ENCODE measurements around the gene CLEC14A. TPM values are rescaled to one million over a fixed set of nuclear protein-coding genes. Genes with fewer than 3 reads are reported as not detected.
A peak's percentile ranks its signal among the peaks of the same experiment; 100 is the strongest.

CLEC14A gene
- total and polyA plus RNA-seq, 3 experiments from 2014 or later, result not detected

DNA sequence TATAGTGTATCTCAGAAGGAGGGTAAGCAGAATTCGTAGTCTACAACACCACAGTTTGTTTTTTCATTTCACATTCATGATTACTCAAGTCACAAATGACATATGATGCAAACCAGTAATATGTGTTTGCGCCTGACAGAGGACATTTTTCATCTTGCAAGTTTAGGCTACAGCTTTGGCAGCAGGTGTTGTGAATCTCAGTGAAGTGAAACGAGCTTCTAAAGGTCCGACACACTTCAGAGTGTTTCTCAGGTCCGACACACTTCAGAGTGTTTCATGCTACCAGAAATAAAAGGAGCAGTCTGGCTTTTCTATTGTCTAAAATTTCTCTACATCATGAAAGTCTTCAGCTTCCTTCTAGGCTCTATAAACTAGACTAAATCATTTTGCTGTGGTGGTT lies 22.7 kb downstream of the CLEC14A start:
- Histone ChIP-seq H3K27ac (ENCODE audit: low read depth, low read length) (no peak overlapping the region), H3K27me3 (ENCODE audit: insufficient read depth, low read length, poor library complexity, severe bottlenecking) (no peaks in the 10 kb centered on the region), H3K36me3 (ENCODE audit: insufficient read depth, low read length) (no peaks in the 10 kb centered on the region), H3K4me3 (ENCODE audit: low read length) (no peak overlapping the region), H3K9me3 (ENCODE audit: low read length) (no peaks in the 10 kb centered on the region), H3K4me1 (ENCODE audit: insufficient read depth, low read length) (no peaks in the 10 kb centered on the region)
- peaks cover 0 to 6% of the 10 kb centered on the region in 2 donors for H3K27me3 Mint-ChIP-seq
- no peak overlapping the region for H3K4me3 Mint-ChIP-seq
- CTCF ChIA-PET, result no interaction called here
- no peak for DNase-seq
- H3K4me1 Mint-ChIP-seq, result no peaks in the 10 kb centered on the region
- H3K36me3 Mint-ChIP-seq, result peaks cover 0 to 3% (median 0%) of the 10 kb centered on the region in 3 donors
- no peak overlapping the region for H3K27ac Mint-ChIP-seq
- no peaks in the 10 kb centered on the region for H3K9me3 Mint-ChIP-seq
- POLR2A ChIA-PET, result no interaction called here

DNA sequence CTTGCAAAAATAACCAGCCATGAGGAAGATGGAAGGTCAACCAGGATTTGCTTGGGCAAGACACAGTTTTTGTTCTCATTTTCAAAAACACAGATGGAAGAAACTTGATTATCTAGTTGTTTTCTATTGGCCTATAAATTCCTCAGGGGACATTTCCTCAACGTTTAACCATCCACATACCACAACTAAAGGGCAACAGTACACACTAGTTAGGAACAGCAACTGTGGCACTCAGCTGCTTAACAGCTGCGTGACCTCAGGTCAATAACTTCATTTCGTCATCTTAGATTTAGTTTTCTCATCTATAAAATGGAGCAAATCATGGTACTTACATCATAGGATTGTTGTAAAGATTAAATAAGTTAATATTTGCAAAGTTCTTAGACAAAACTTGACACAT lies 29.5 kb downstream of the CLEC14A start:
- H3K27ac Mint-ChIP-seq, result no peak overlapping the region
- POLR2A ChIA-PET, result no interaction called here
- Histone ChIP-seq H3K9me3 (ENCODE audit: low read length) (no peaks in the 10 kb centered on the region), H3K27ac (ENCODE audit: low read depth, low read length) (no peak overlapping the region), H3K36me3 (ENCODE audit: insufficient read depth, low read length) (no peaks in the 10 kb centered on the region), H3K4me1 (ENCODE audit: insufficient read depth, low read length) (no peaks in the 10 kb centered on the region), H3K4me3 (ENCODE audit: low read length) (no peak overlapping the region), H3K27me3 (ENCODE audit: insufficient read depth, low read length, poor library complexity, severe bottlenecking) (no peaks in the 10 kb centered on the region)
- CTCF ChIA-PET, result no interaction called here
- peaks cover 0 to 3% (median 0%) of the 10 kb centered on the region in 5 donors for H3K9me3 Mint-ChIP-seq
- H3K4me3 Mint-ChIP-seq, result no peak overlapping the region
- peaks cover 0 to 6% (median 0%) of the 10 kb centered on the region in 3 donors for H3K36me3 Mint-ChIP-seq
- no peak for DNase-seq
- no peaks in the 10 kb centered on the region for H3K4me1 Mint-ChIP-seq
- H3K27me3 Mint-ChIP-seq, result peaks cover 4% of the 10 kb centered on the region in 2 donors

DNA sequence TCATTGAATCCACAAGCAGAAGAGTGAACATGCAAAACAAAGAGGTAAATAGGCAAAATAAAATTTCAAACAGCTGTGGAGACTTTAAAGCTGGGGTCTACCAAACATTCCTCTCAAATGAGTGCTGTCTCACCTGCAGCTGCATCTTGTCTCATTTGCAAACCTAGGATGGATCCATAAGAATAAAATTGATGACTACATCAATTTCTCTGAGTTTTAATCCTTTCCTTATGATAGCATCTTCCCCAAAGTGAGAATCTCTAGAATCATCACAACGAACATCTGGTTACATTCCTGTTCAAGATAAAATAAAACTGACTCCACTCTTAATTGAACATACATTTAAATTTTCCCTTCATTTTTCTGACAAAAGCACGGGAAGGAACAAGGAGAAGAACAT lies 29.9 kb downstream of the CLEC14A start:
- Mint-ChIP-seq H3K27me3 (peaks cover 4% of the 10 kb centered on the region in 2 donors), H3K9me3 (peaks cover 0 to 3% (median 0%) of the 10 kb centered on the region in 5 donors), H3K4me3 (no peak overlapping the region), H3K36me3 (peaks cover 0 to 4% (median 0%) of the 10 kb centered on the region in 3 donors), H3K27ac (no peak overlapping the region), H3K4me1 (no peaks in the 10 kb centered on the region)
- no peak for DNase-seq
- Histone ChIP-seq H3K4me1 (ENCODE audit: insufficient read depth, low read length) (no peaks in the 10 kb centered on the region), H3K9me3 (ENCODE audit: low read length) (no peaks in the 10 kb centered on the region), H3K4me3 (ENCODE audit: low read length) (no peak overlapping the region), H3K27me3 (ENCODE audit: insufficient read depth, low read length, poor library complexity, severe bottlenecking) (no peaks in the 10 kb centered on the region), H3K27ac (ENCODE audit: low read depth, low read length) (no peak overlapping the region), H3K36me3 (ENCODE audit: insufficient read depth, low read length) (no peaks in the 10 kb centered on the region)
- CTCF ChIA-PET, result no interaction called here
- POLR2A ChIA-PET, result no interaction called here

DNA sequence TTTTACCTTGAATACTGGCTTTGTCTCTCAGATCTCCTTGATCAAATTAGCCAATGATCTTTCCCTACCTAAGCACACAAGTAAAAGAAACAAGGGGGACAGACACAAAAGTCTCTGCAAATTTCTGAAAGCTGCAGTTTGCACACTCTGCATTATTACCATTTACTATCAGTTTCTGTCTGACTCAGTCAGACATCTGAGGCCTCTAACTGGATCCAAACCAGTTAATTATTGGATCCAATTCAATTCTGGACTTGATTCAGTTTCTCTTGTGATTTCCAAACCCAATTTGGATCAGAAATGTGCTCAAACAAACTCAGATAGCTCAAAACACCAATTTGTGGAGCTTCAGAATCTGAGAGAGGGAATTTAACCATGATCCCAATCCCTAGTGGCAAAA lies 31.6 kb downstream of the CLEC14A start:
- H3K27me3 ChIP-seq (ENCODE audit: insufficient read depth, low read length, poor library complexity, severe bottlenecking), result no peaks in the 10 kb centered on the region
- H3K36me3 ChIP-seq (ENCODE audit: insufficient read depth, low read length), result no peaks in the 10 kb centered on the region
- peaks cover 2 to 4% of the 10 kb centered on the region in 2 donors for H3K27me3 Mint-ChIP-seq
- H3K36me3 Mint-ChIP-seq, result peaks cover 0 to 3% (median 0%) of the 10 kb centered on the region in 3 donors
- no peak overlapping the region for H3K27ac ChIP-seq (ENCODE audit: low read depth, low read length)
- ChIA-PET CTCF (interaction anchor here (0.7 kb wide), 1 partner anchor 12 kb away, joined by 3 read pairs; no protein-coding TSS in a partner anchor), POLR2A (no interaction called here)
- no peaks in the 10 kb centered on the region for H3K4me1 Mint-ChIP-seq
- H3K4me3 ChIP-seq (ENCODE audit: low read length), result no peak overlapping the region
- no peak overlapping the region for H3K27ac Mint-ChIP-seq
- H3K4me1 ChIP-seq (ENCODE audit: insufficient read depth, low read length), result no peaks in the 10 kb centered on the region
- DNase-seq, result no peak
- no peaks in the 10 kb centered on the region for H3K9me3 ChIP-seq (ENCODE audit: low read length)
- H3K9me3 Mint-ChIP-seq, result peaks cover 0 to 3% (median 0%) of the 10 kb centered on the region in 5 donors
- no peak overlapping the region for H3K4me3 Mint-ChIP-seq

DNA sequence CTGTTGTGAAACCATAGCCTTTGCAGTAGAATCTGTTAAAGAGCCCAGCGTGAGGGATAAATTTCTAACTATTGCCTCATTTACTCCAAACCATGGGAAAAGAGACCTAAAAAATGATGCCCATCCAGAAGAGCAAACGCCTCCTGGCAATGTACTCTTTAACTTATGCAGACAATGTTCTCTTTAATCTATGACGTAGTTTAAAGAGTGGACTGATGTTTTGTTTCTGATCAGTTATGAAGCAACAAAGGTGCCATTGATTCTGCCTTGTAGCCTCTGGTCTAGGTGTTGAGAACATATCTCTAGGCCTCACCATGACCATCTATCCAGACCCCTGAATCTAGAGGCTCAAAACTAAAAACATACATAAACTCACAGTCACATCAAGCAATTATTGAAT lies 34.8 kb downstream of the CLEC14A start:
- Mint-ChIP-seq H3K27me3 (peaks cover 2 to 4% of the 10 kb centered on the region in 2 donors), H3K27ac (peak overlapping the region in 1 of 8 donors; percentile 0), H3K36me3 (peaks cover 0 to 3% (median 0%) of the 10 kb centered on the region in 3 donors), H3K9me3 (peaks cover 0 to 3% (median 0%) of the 10 kb centered on the region in 5 donors), H3K4me3 (no peak overlapping the region), H3K4me1 (no peaks in the 10 kb centered on the region)
- Histone ChIP-seq H3K27me3 (ENCODE audit: insufficient read depth, low read length, poor library complexity, severe bottlenecking) (no peaks in the 10 kb centered on the region), H3K4me1 (ENCODE audit: insufficient read depth, low read length) (no peaks in the 10 kb centered on the region), H3K36me3 (ENCODE audit: insufficient read depth, low read length) (no peaks in the 10 kb centered on the region), H3K9me3 (ENCODE audit: low read length) (no peaks in the 10 kb centered on the region), H3K4me3 (ENCODE audit: low read length) (no peak overlapping the region), H3K27ac (ENCODE audit: low read depth, low read length) (no peak overlapping the region)
- ChIA-PET CTCF (no interaction called here), POLR2A (no interaction called here)
- DNase-seq, result no peak

DNA sequence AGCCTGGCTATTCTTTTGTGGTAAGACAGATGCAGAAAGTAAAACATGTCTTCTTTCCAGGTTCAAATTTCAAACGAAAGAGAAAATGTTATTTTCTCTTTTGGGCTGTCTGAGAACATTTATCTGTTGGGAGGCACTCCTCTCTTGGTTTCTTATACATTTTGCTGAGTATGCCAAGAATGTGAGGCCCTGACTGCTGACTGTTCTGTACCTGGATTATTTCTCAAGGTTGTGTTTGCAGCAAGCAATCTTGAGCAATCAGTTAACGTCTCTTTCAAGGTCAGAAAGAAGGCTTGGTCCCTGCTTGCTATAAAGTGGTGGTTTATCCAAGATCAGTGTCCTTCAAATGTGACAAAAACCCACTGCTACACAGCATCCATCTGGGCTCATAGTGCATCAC lies 38.3 kb downstream of the CLEC14A start:
- ChIA-PET CTCF (no interaction called here), POLR2A (no interaction called here)
- Mint-ChIP-seq H3K27ac (no peak overlapping the region), H3K4me1 (no peaks in the 10 kb centered on the region), H3K4me3 (no peak overlapping the region), H3K36me3 (no peaks in the 10 kb centered on the region), H3K9me3 (peaks cover 0 to 2% (median 0%) of the 10 kb centered on the region in 5 donors), H3K27me3 (peaks cover 9 to 15% of the 10 kb centered on the region in 2 donors)
- H3K4me3 ChIP-seq (ENCODE audit: low read length), result no peak overlapping the region
- no peaks in the 10 kb centered on the region for H3K4me1 ChIP-seq (ENCODE audit: insufficient read depth, low read length)
- no peaks in the 10 kb centered on the region for H3K9me3 ChIP-seq (ENCODE audit: low read length)
- DNase-seq, result no peak
- no peaks in the 10 kb centered on the region for H3K36me3 ChIP-seq (ENCODE audit: insufficient read depth, low read length)
- H3K27me3 ChIP-seq (ENCODE audit: insufficient read depth, low read length, poor library complexity, severe bottlenecking), result no peaks in the 10 kb centered on the region
- H3K27ac ChIP-seq (ENCODE audit: low read depth, low read length), result no peak overlapping the region

DNA sequence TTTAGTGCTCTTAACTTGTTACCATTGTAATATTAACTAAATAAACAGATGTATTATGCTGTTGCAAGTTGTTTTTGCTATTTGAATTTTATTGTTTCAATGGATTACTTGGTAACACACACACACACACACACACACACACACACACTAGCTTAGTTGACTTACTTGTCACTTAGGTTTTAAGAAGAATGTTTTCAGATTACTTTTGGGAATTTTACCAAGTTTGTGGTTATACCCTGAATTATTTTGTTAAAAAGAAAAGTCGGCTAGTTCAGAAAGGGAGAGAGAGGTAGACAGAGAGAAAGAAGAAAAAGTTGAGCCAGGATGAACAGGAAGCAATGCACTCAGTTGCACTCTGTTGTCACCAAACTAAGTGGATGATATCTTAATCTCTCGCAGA lies 42.9 kb downstream of the CLEC14A start:
- DNase-seq, result no peak
- Mint-ChIP-seq H3K9me3 (peaks cover 0 to 6% (median 0%) of the 10 kb centered on the region in 5 donors), H3K27ac (no peak overlapping the region), H3K4me1 (peaks cover 21 to 33% (median 27%) of the 10 kb centered on the region in 3 donors), H3K27me3 (peaks cover 35 to 49% of the 10 kb centered on the region in 2 donors), H3K36me3 (no peaks in the 10 kb centered on the region), H3K4me3 (no peak overlapping the region)
- H3K9me3 ChIP-seq (ENCODE audit: low read length), result no peaks in the 10 kb centered on the region
- ChIA-PET CTCF (no interaction called here), POLR2A (no interaction called here)
- H3K4me1 ChIP-seq (ENCODE audit: insufficient read depth, low read length), result no peaks in the 10 kb centered on the region
- peaks cover 13% of the 10 kb centered on the region for H3K27me3 ChIP-seq (ENCODE audit: insufficient read depth, low read length, poor library complexity, severe bottlenecking)
- no peak overlapping the region for H3K27ac ChIP-seq (ENCODE audit: low read depth, low read length)
- no peaks in the 10 kb centered on the region for H3K36me3 ChIP-seq (ENCODE audit: insufficient read depth, low read length)
- H3K4me3 ChIP-seq (ENCODE audit: low read length), result no peak overlapping the region

DNA sequence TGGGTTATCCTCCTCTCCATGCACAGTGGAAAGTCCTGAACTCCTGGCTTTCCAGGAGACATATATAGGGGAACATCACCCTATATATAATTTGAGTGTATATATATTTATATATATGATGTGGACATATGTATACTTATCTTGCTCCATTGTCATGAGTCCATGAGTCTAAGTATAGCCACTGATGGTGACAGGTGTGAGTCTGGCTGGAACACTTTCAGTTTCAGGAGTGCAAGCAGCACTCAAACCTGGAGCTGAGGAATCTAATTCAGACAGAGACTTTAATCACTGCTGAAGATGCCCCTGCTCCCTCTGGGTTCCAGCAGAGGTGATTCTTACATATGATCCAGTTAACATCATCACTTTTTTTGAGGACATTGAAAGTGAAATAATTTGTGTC lies 43.8 kb downstream of the CLEC14A start:
- no peak for DNase-seq
- Histone ChIP-seq H3K4me1 (ENCODE audit: insufficient read depth, low read length) (no peaks in the 10 kb centered on the region), H3K9me3 (ENCODE audit: low read length) (no peaks in the 10 kb centered on the region), H3K4me3 (ENCODE audit: low read length) (no peak overlapping the region), H3K27ac (ENCODE audit: low read depth, low read length) (no peak overlapping the region), H3K27me3 (ENCODE audit: insufficient read depth, low read length, poor library complexity, severe bottlenecking) (peaks cover 21% of the 10 kb centered on the region), H3K36me3 (ENCODE audit: insufficient read depth, low read length) (no peaks in the 10 kb centered on the region)
- Mint-ChIP-seq H3K36me3 (no peaks in the 10 kb centered on the region), H3K27ac (no peak overlapping the region), H3K9me3 (peaks cover 0 to 6% (median 0%) of the 10 kb centered on the region in 5 donors), H3K27me3 (peaks cover 43 to 58% of the 10 kb centered on the region in 2 donors), H3K4me3 (peak overlapping the region in 1 of 7 donors; percentile 3), H3K4me1 (peaks cover 22 to 40% (median 32%) of the 10 kb centered on the region in 3 donors)
- CTCF ChIA-PET, result no interaction called here
- POLR2A ChIA-PET, result no interaction called here
